Spleen (tissue), 11 donors: ENCODE data around the gene ARL4A. TPM values are rescaled to one million over a fixed set of nuclear protein-coding genes. Genes with fewer than 3 reads are reported as not detected.

ENCODE experiments used
- DNase-seq: peaks from one replicate; pipeline ENCODE4 v3.0.0-alpha.2; 2020
- H3K27ac ChIP-seq, 8 donors: fragments of 200-600 bp; sonication (generic) in 7 of 8; 1 replicate in 4 of 8; 2 replicates in 4 of 8; pipeline versions ENCODE4 v1.5.0 to v1.8.0; 2016 to 2021; ENCODE audit warnings: inconsistent platforms in 4 of 8, mild to moderate bottlenecking in 4 of 8, moderate library complexity in 1 of 8
- H3K27me3 ChIP-seq, 7 donors: fragments of 200-600 bp; sonication (generic) in 6 of 7; replicated peaks in 1 of 7; 1 replicate in 4 of 7; 2 replicates in 3 of 7; pipeline versions ENCODE4 v1.5.0 to v1.8.0; 2016 to 2021; ENCODE audit warnings: inconsistent platforms in 3 of 7, mild to moderate bottlenecking in 1 of 7
- H3K36me3 ChIP-seq, 6 donors: fragments of 200-600 bp; sonication (generic) in 5 of 6; 1 replicate in 4 of 6; 2 replicates in 2 of 6; pipeline versions ENCODE4 v1.5.0 to v1.8.0; 2016 to 2021; ENCODE audit warnings: inconsistent platforms in 2 of 6
- H3K4me1 ChIP-seq, 6 donors: fragments of 200-600 bp; sonication (generic) in 5 of 6; 1 replicate in 3 of 6; 2 replicates in 3 of 6; pipeline versions ENCODE4 v1.5.0 to v1.8.0; 2016 to 2021; ENCODE audit warnings: inconsistent platforms in 3 of 6
- H3K4me3 ChIP-seq, 8 donors: fragments of 200-600 bp; sonication (generic) in 7 of 8; 1 replicate in 4 of 8; 2 replicates in 4 of 8; pipeline versions ENCODE4 v1.5.0 to v1.8.0; 2016 to 2021; ENCODE audit warnings: inconsistent platforms in 4 of 8, mild to moderate bottlenecking in 4 of 8, moderate library complexity in 2 of 8
- H3K9me3 ChIP-seq, 8 donors: fragments of 200-600 bp; sonication (generic) in 7 of 8; 1 replicate in 4 of 8; 2 replicates in 4 of 8; pipeline versions ENCODE4 v1.5.0 to v1.8.0; 2016 to 2021; ENCODE audit warnings: inconsistent platforms in 4 of 8
- CTCF ChIP-seq, 11 experiments: fragments of 200-600 bp in 7 of 11; fragments of 450-650 bp in 4 of 11; sonication (generic) in 4 of 11; IDR thresholded peaks in 8 of 11; conservative IDR thresholded peaks in 3 of 11; 1 replicate in 7 of 11; 2 replicates in 4 of 11; pipeline versions ENCODE4 v1.4.0 to v1.8.0; 2016 to 2021; ENCODE audit warnings: antibody characterized with exemption in 11 of 11, inconsistent platforms in 4 of 11, mild to moderate bottlenecking in 1 of 11
- POLR2A ChIP-seq, 3 donors: fragments of 450-650 bp; IDR thresholded peaks; one replicate each; pipeline ENCODE4 v1.5.1; 2017; ENCODE audit warnings: antibody characterized with exemption in 3 of 3, mild to moderate bottlenecking in 1 of 3
- POLR2AphosphoS5 ChIP-seq, 3 donors: sonication (generic); formaldehyde crosslinking; IDR thresholded peaks; one replicate each; pipeline ENCODE4 v1.5.1; 2017; ENCODE audit warnings: antibody characterized with exemption in 3 of 3
- WGBS, 5 donors: extraction: QIAGEN DNeasy Blood & Tissue Kit in 3 of 5; methylation state at CpG; one replicate each; pipeline versions ENCODE4 v1.1.5 to v1.1.7; 2013 to 2018; 5-methylcytosine and 5-hydroxymethylcytosine counted together
- intact Hi-C: fragments of 100-400 bp; cut with DNase I; formaldehyde crosslinking; loops from one replicate; pipeline ENCODE4 v1.15.0; 2023; ENCODE audit warnings: low total_unique reads
- polyA plus RNA-seq, 3 donors: library from polyadenylated mRNA; stranded (reverse); fragments of 200-250 nt; gene quantifications; one replicate each; pipeline ENCODE4 v1.2.1, GENCODE V29; 2013
- total RNA-seq, 7 donors: library from RNA; depleted of rRNA in 3 of 7; stranded (reverse); fragments of >200 nt in 3 of 7; fragmentation: NEBNext Ultra II Directional in 4 of 7; extraction: Animal tissue kit (Norgen Biotek cat#: 25700) in 4 of 7; gene quantifications; one replicate each; pipeline versions ENCODE4 v1.1.0 to v1.2.1, GENCODE V29; 2016 to 2021
- donor health status: healthy with polysubstance abuse.
- donor health status: DM: no; HTN: no; CAD: no; lungs with moderate emphysema.
- donor health status: DM: no; HTN: no; CAD: no.
- donor health status: Bipolar disorder and iron deficiency.
- donor health status: healthy.
- donor health status: DM: no; HTN: no; CAD: no.
- donor health status: DM: yes; HTN: yes; CAD: no.

ARL4A gene
- total and polyA plus RNA-seq, 10 donors, result 12.9 to 40.9 (median 27.1) TPM

DNA sequence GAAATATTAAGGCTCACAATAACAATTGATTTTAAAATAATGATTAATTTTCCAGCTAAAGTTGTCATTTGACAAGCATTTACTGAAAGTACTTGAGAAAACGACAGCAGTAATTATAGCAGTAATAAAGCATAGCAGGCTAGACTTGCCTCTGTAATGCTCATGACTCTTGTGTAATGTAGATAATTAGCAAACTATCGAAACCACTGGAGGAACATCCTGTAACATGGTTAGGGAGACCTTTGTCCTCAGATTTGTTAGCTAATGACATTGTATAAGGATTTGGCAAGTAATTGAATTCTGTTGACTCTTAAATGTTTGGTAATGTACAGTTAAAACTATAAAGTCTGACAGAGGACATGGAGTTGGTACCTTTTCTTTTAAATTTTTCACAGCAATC, 24.8 kb downstream of the ARL4A start:
- H3K27ac ChIP-seq, result peak overlapping the region in 2 of 8 donors; percentile 12 to 84
- intact Hi-C loops, result no loop called here
- no peaks in the 10 kb centered on the region for H3K9me3 ChIP-seq
- TF ChIP-seq CTCF (IDR thresholded peaks at IDR 0.05 in 8 of 11, conservative IDR thresholded peaks at IDR 0.05 in 3 of 11) (no peak), POLR2AphosphoS5 (IDR thresholded peaks at IDR 0.05) (no peak), POLR2A (IDR thresholded peaks at IDR 0.05) (no peak)
- peaks cover 0 to 37% (median 12%) of the 10 kb centered on the region in 6 donors for H3K4me1 ChIP-seq
- WGBS, 5 donors, result 39 to 69% (median 56%) methylated on average over 2 of the region's 2 CpGs
- H3K36me3 ChIP-seq, result no peaks in the 10 kb centered on the region
- no peaks in the 10 kb centered on the region for H3K27me3 ChIP-seq
- DNase-seq, result no peak
- H3K4me3 ChIP-seq, result no peak overlapping the region

GRCh38 chr7:12713625-12714378, 26.4 kb downstream of the ARL4A start:
- Histone ChIP-seq H3K27ac (peak overlapping the region in 5 of 8 donors; percentile 3 to 84 (median 28)), H3K36me3 (no peaks in the 10 kb centered on the region), H3K4me1 (peaks cover 0 to 53% (median 15%) of the 10 kb centered on the region in 6 donors), H3K4me3 (no peak overlapping the region), H3K27me3 (no peaks in the 10 kb centered on the region), H3K9me3 (no peaks in the 10 kb centered on the region)
- TF ChIP-seq POLR2A (IDR thresholded peaks at IDR 0.05), result no peak
- TF ChIP-seq POLR2AphosphoS5 (IDR thresholded peaks at IDR 0.05), result no peak
- no peak for TF ChIP-seq CTCF (IDR thresholded peaks at IDR 0.05 in 8 of 11, conservative IDR thresholded peaks at IDR 0.05 in 3 of 11)
- intact Hi-C loops, result no loop called here
- DNase-seq, result no peak
- WGBS, 5 donors, result 62 to 95% (median 86%) methylated on average over 1 of the region's 1 CpG

GRCh38 chr7:12714379-12714737, 26.9 kb downstream of the ARL4A start:
- peak overlapping the region in 4 of 8 donors; percentile 3 to 84 (median 56) for H3K27ac ChIP-seq
- H3K4me1 ChIP-seq, result peaks cover 0 to 59% (median 19%) of the 10 kb centered on the region in 6 donors
- no peaks in the 10 kb centered on the region for H3K27me3 ChIP-seq
- no peaks in the 10 kb centered on the region for H3K9me3 ChIP-seq
- H3K36me3 ChIP-seq, result no peaks in the 10 kb centered on the region
- intact Hi-C loops, result no loop called here
- 90 to 98% (median 94%) methylated on average over 1 of the region's 1 CpG for WGBS, 5 donors
- TF ChIP-seq CTCF (IDR thresholded peaks at IDR 0.05 in 8 of 11, conservative IDR thresholded peaks at IDR 0.05 in 3 of 11) (no peak), POLR2A (IDR thresholded peaks at IDR 0.05) (no peak), POLR2AphosphoS5 (IDR thresholded peaks at IDR 0.05) (no peak)
- no peak for DNase-seq
- no peak overlapping the region for H3K4me3 ChIP-seq

- TF ChIP-seq POLR2AphosphoS5 (IDR thresholded peaks at IDR 0.05), result peak in 2 of 3 donors; percentile 73 to 85
- TF ChIP-seq CTCF (IDR thresholded peaks at IDR 0.05 in 8 of 11, conservative IDR thresholded peaks at IDR 0.05 in 3 of 11), result no peak
- TF ChIP-seq POLR2A (IDR thresholded peaks at IDR 0.05), result peak in 1 of 3 donors; percentile 31
- 12 to 22% (median 18%) methylated on average over 12 of the region's 12 CpGs for WGBS, 5 donors
- peaks cover 0 to 69% (median 24%) of the 10 kb centered on the region in 6 donors for H3K4me1 ChIP-seq
Measured at GRCh38 chr7:12715372-12716133, 28.1 kb downstream of the ARL4A start.

More at GRCh38 chr7:12715372-12716133, 28.1 kb downstream of the ARL4A start:
- peak; percentile 81 for DNase-seq
- Histone ChIP-seq H3K27me3 (no peaks in the 10 kb centered on the region), H3K9me3 (no peaks in the 10 kb centered on the region), H3K36me3 (no peaks in the 10 kb centered on the region), H3K4me3 (peak overlapping the region in 3 of 8 donors; percentile 7 to 47 (median 16)), H3K27ac (peak overlapping the region; percentile 37 to 84 (median 78))
- intact Hi-C loops, result no loop called here
